Mesothelial cell of epicardium (in vitro differentiated cells): ENCODE results near the gene CLDND2. TPM values are rescaled to one million over a fixed set of nuclear protein-coding genes. Genes with fewer than 3 reads are reported as not detected.
"Not testable (repeated sequence)": the region's sequence is repeated elsewhere in the genome, so short reads cannot be mapped to it uniquely, and the experiment has no call there.

Experiments used
- DNase-seq, 2 experiments: peaks; one replicate each; pipeline ENCODE4 v3.0.0; 2021; ENCODE audit warnings: low spot score in 2 of 2; ENCODE audit not compliant: unreplicated experiment in 2 of 2
- H3K27ac Mint-ChIP-seq: 2 replicates; pipeline ENCODE4 v1.8.0; 2021; ENCODE audit warnings: mixed read lengths
- H3K27me3 Mint-ChIP-seq: 2 replicates; pipeline ENCODE4 v1.8.0; 2021; ENCODE audit warnings: low read depth, mixed read lengths
- H3K36me3 Mint-ChIP-seq: 2 replicates; pipeline ENCODE4 v1.8.0; 2021; ENCODE audit warnings: mixed read lengths
- H3K4me1 Mint-ChIP-seq: 2 replicates; pipeline ENCODE4 v1.8.0; 2021; ENCODE audit warnings: mixed read lengths
- H3K4me3 Mint-ChIP-seq: 2 replicates; pipeline ENCODE4 v1.8.0; 2021; ENCODE audit warnings: mild to moderate bottlenecking, moderate library complexity, mixed read lengths
- H3K9me3 Mint-ChIP-seq: 2 replicates; pipeline ENCODE4 v1.8.0; 2021; ENCODE audit warnings: mixed read lengths
- CTCF ChIP-seq: fragments of 200-600 bp; sonication (generic); IDR thresholded peaks from one replicate; pipeline ENCODE4 v1.5.0; 2021; ENCODE audit warnings: antibody characterized with exemption; ENCODE audit not compliant: unreplicated experiment
- total RNA-seq: library from RNA; stranded (reverse); gene quantifications from 3 replicates; pipeline ENCODE4 v1.2.1, GENCODE V29; 2021

CLDND2 gene
- total RNA-seq, 1 donor from 2014 or later = 0.56 TPM

- Mint-ChIP-seq H3K27me3 (no peaks in the 10 kb centered on the region), H3K36me3 (no peaks in the 10 kb centered on the region), H3K4me1 (peaks cover 5% of the 10 kb centered on the region), H3K27ac (no peak overlapping the region), H3K9me3 (no peaks in the 10 kb centered on the region), H3K4me3 (no peak overlapping the region)
- no peak for TF ChIP-seq CTCF
- no peak for DNase-seq
These were observed 42.3 kb upstream of the CLDND2 start for GRCh38 chr19:51410950-51411748.

- no peak overlapping the region for H3K27ac Mint-ChIP-seq
- H3K4me3 Mint-ChIP-seq = no peak overlapping the region
- H3K27me3 Mint-ChIP-seq = no peaks in the 10 kb centered on the region
- H3K36me3 Mint-ChIP-seq = peaks cover 7% of the 10 kb centered on the region
- no peak for TF ChIP-seq CTCF
- H3K4me1 Mint-ChIP-seq = peaks cover 5% of the 10 kb centered on the region
- peaks cover 14% of the 10 kb centered on the region for H3K9me3 Mint-ChIP-seq
- DNase-seq = no peak
These were observed 38.8 kb upstream of the CLDND2 start for GRCh38 chr19:51407511-51408131.

GRCh38 chr19:51402117-51402516, 33.3 kb upstream of the CLDND2 start:
- TF ChIP-seq CTCF = no peak
- no peak overlapping the region for H3K27ac Mint-ChIP-seq
- no peak for DNase-seq
- H3K36me3 Mint-ChIP-seq = peaks cover 13% of the 10 kb centered on the region
- H3K4me3 Mint-ChIP-seq = no peak overlapping the region
- H3K4me1 Mint-ChIP-seq = peaks cover 3% of the 10 kb centered on the region
- peaks cover 48% of the 10 kb centered on the region for H3K9me3 Mint-ChIP-seq
- no peaks in the 10 kb centered on the region for H3K27me3 Mint-ChIP-seq

- DNase-seq, H3K4me3 Mint-ChIP-seq, H3K27me3 Mint-ChIP-seq, H3K4me1 Mint-ChIP-seq, H3K27ac Mint-ChIP-seq: not testable (repeated sequence)
- H3K9me3 Mint-ChIP-seq = peaks cover 45% of the 10 kb centered on the region
- peaks cover 13% of the 10 kb centered on the region for H3K36me3 Mint-ChIP-seq
These were observed 31.1 kb upstream of the CLDND2 start for GRCh38 chr19:51399936-51400335.

GRCh38 chr19:51399231-51399630, 30.4 kb upstream of the CLDND2 start:
- Mint-ChIP-seq H3K4me3 (no peak overlapping the region), H3K27me3 (no peaks in the 10 kb centered on the region), H3K4me1 (peaks cover 10% of the 10 kb centered on the region), H3K9me3 (peaks cover 45% of the 10 kb centered on the region), H3K36me3 (peaks cover 13% of the 10 kb centered on the region), H3K27ac (no peak overlapping the region)
- TF ChIP-seq CTCF = no peak
- DNase-seq = no peak

- DNase-seq = no peak
- H3K27ac Mint-ChIP-seq = no peak overlapping the region
- peaks cover 8% of the 10 kb centered on the region for H3K36me3 Mint-ChIP-seq
- no peak for TF ChIP-seq CTCF
- H3K4me3 Mint-ChIP-seq = no peak overlapping the region
- H3K9me3 Mint-ChIP-seq = peaks cover 39% of the 10 kb centered on the region
- peaks cover 14% of the 10 kb centered on the region for H3K4me1 Mint-ChIP-seq
- H3K27me3 Mint-ChIP-seq = no peaks in the 10 kb centered on the region
These were observed 29.4 kb upstream of the CLDND2 start for GRCh38 chr19:51398096-51398704.

GRCh38 chr19:51397453-51397852, 28.6 kb upstream of the CLDND2 start:
- not testable (repeated sequence) for DNase-seq, H3K27me3 Mint-ChIP-seq, H3K36me3 Mint-ChIP-seq, H3K4me3 Mint-ChIP-seq, H3K27ac Mint-ChIP-seq
- peaks cover 14% of the 10 kb centered on the region for H3K4me1 Mint-ChIP-seq
- peaks cover 34% of the 10 kb centered on the region for H3K9me3 Mint-ChIP-seq
